T-cell (primary cell): Measurements from ENCODE around the gene CBX1. TPM values are rescaled to one million over a fixed set of nuclear protein-coding genes. Genes with fewer than 3 reads are reported as not detected.

Experiments
- ATAC-seq, 4 experiments: fragments of 200-7000 bp in 3 of 4; fragments of 150-1000 bp in 1 of 4; cut with Tn5 transposase; replicated peaks in 1 of 4; 1 replicate in 3 of 4; 2 replicates in 1 of 4; pipeline ENCODE4 v1.10.0; 2021; ENCODE audit warnings: moderate library complexity in 3 of 4, mild to moderate bottlenecking in 2 of 4, moderate number of reproducible peaks in 1 of 4
- CTCF ChIA-PET, 2 donors: fragments of 300-600 bp; sonication (Branson Sonifier 250); formaldehyde crosslinking; loops; one replicate each; lab custom pipeline; 2022; ENCODE audit warnings: antibody characterized with exemption in 2 of 2; lab: Charles Lee
- POLR2A ChIA-PET, 2 donors: fragments of 300-600 bp; sonication (Branson Sonifier 250); formaldehyde crosslinking; loops; one replicate each; lab custom pipeline; 2022; ENCODE audit warnings: antibody characterized with exemption in 2 of 2; lab: Charles Lee
- DNase-seq, 35 experiments: peaks; one replicate each; pipeline versions ENCODE4 v3.0.0 to v3.0.0-alpha.2; 2013 to 2023
- H3K27ac ChIP-seq: one replicate; pipeline ENCODE4 v1.5.1; 2013; ENCODE audit warnings: low read length
- H3K27me3 ChIP-seq, 2 experiments: replicated peaks in 1 of 2; 1 replicate in 1 of 2; 2 replicates in 1 of 2; pipeline versions ENCODE4 v1.6.1 to v1.7.0; 2013; ENCODE audit warnings: low read length in 1 of 2, mixed read lengths in 1 of 2; ENCODE audit not compliant: control insufficient read depth in 2 of 2, insufficient read depth in 2 of 2; ENCODE audit errors: extremely low read depth in 1 of 2
- H3K36me3 ChIP-seq, 2 donors: 1 replicate in 1 of 2; 2 replicates in 1 of 2; pipeline versions ENCODE4 v1.6.1 to v1.7.0; 2013; ENCODE audit warnings: low read length in 1 of 2; ENCODE audit not compliant: control insufficient read depth in 2 of 2, insufficient read depth in 1 of 2; ENCODE audit errors: extremely low read depth in 1 of 2
- H3K4me1 ChIP-seq, 2 experiments: 1 replicate in 1 of 2; 2 replicates in 1 of 2; pipeline versions ENCODE4 v1.6.1 to v1.7.0; 2013; ENCODE audit warnings: low read length in 2 of 2, mixed read lengths in 1 of 2; ENCODE audit not compliant: insufficient read depth in 2 of 2, control insufficient read depth in 1 of 2; ENCODE audit errors: extremely low read depth in 1 of 2
- H3K4me3 ChIP-seq, 2 donors: 1 replicate in 1 of 2; 2 replicates in 1 of 2; pipeline versions ENCODE4 v1.5.1 to v1.7.0; 2013; ENCODE audit warnings: mild to moderate bottlenecking in 2 of 2, low read length in 1 of 2, moderate library complexity in 1 of 2; ENCODE audit not compliant: control insufficient read depth in 1 of 2; ENCODE audit errors: extremely low read depth in 1 of 2
- H3K9me3 ChIP-seq: 2 replicates; pipeline ENCODE4 v1.7.0; 2013
- H3K27ac Mint-ChIP-seq, 2 donors: one replicate each; pipeline ENCODE4 v1.8.0; 2020 to 2021; ENCODE audit warnings: mild to moderate bottlenecking in 2 of 2, mixed read lengths in 2 of 2
- H3K27me3 Mint-ChIP-seq, 2 donors: one replicate each; pipeline ENCODE4 v1.8.0; 2021 to 2022; ENCODE audit warnings: mixed read lengths in 2 of 2
- H3K36me3 Mint-ChIP-seq: one replicate; pipeline ENCODE4 v1.8.0; 2021; ENCODE audit warnings: mixed read lengths
- H3K4me1 Mint-ChIP-seq, 3 donors: one replicate each; pipeline ENCODE4 v1.8.0; 2020 to 2022; ENCODE audit warnings: mixed read lengths in 3 of 3, mild to moderate bottlenecking in 1 of 3
- H3K4me3 Mint-ChIP-seq, 3 donors: one replicate each; pipeline ENCODE4 v1.8.0; 2020 to 2022; ENCODE audit warnings: mild to moderate bottlenecking in 3 of 3, mixed read lengths in 3 of 3, moderate library complexity in 3 of 3
- H3K9me3 Mint-ChIP-seq, 3 donors: one replicate each; pipeline ENCODE4 v1.8.0; 2020 to 2022; ENCODE audit warnings: mixed read lengths in 3 of 3
- WGBS: methylation state at CpG from one replicate; pipeline ENCODE4 v1.1.5; 2013; ENCODE audit warnings: missing lambda C conversion rate; ENCODE audit not compliant: insufficient coverage; 5-methylcytosine and 5-hydroxymethylcytosine counted together
- total RNA-seq, 35 experiments: library from RNA in 6 of 35; stranded (reverse) in 6 of 35; fragments of 120-200 nt in 1 of 35; gene quantifications; one replicate each; pipeline versions ENCODE4 v1.2.1 to v1.2.4 and lab custom pipeline; 2013 to 2026

Gene CBX1
- total RNA-seq, 5 donors from 2014 or later (not counting 1 experiment from before 2014, with no cell fraction given) = 19.6 to 32.4 (median 30.7) TPM

- H3K27ac Mint-ChIP-seq = peak overlapping the region; percentile 19 to 63
- POLR2A ChIA-PET = interaction anchor here in 1 of 2 donors (0.6 kb wide), 1 partner anchor 80 kb away, joined by 7 read pairs; no protein-coding TSS in a partner anchor
Observed at GRCh38 chr17:48144976-48145798, 43.9 kb upstream of the CBX1 start.

GRCh38 chr17:48144231-48144630 is 43.0 kb upstream of the CBX1 start:
- H3K9me3 ChIP-seq = no peaks in the 10 kb centered on the region
- Mint-ChIP-seq H3K36me3 (peaks cover 34% of the 10 kb centered on the region), H3K9me3 (no peaks in the 10 kb centered on the region), H3K27ac (peak overlapping the region in 1 of 2 donors; percentile 51), H3K4me3 (no peak overlapping the region), H3K27me3 (no peaks in the 10 kb centered on the region), H3K4me1 (peaks cover 0 to 11% (median 4%) of the 10 kb centered on the region in 3 donors)
- ATAC-seq (no peak), DNase-seq (no peak)
- peaks cover 18 to 76% of the 10 kb centered on the region in 2 donors for H3K36me3 ChIP-seq
- CTCF ChIA-PET = no interaction called here
- no peak overlapping the region for H3K27ac ChIP-seq
- WGBS = 70% methylated on average over 2 of the region's 8 CpGs
- no peaks in the 10 kb centered on the region for H3K4me1 ChIP-seq
- POLR2A ChIA-PET = no interaction called here
- no peak overlapping the region for H3K4me3 ChIP-seq
- H3K27me3 ChIP-seq = no peaks in the 10 kb centered on the region

More at GRCh38 chr17:48144976-48145798, 43.9 kb upstream of the CBX1 start:
- peaks cover 0 to 6% (median 4%) of the 10 kb centered on the region in 3 donors for H3K4me1 Mint-ChIP-seq
- Histone ChIP-seq H3K4me3 (no peak overlapping the region), H3K9me3 (no peaks in the 10 kb centered on the region), H3K4me1 (no peaks in the 10 kb centered on the region), H3K36me3 (peaks cover 18 to 76% of the 10 kb centered on the region in 2 donors), H3K27me3 (no peaks in the 10 kb centered on the region), H3K27ac (no peak overlapping the region)
- DNase-seq (no peak), ATAC-seq (no peak)
- CTCF ChIA-PET = no interaction called here
- no CpG with 5 or more reads among the region's 3 CpGs for WGBS
- H3K4me3 Mint-ChIP-seq = no peak overlapping the region
- H3K9me3 Mint-ChIP-seq = no peaks in the 10 kb centered on the region
- H3K36me3 Mint-ChIP-seq = peaks cover 29% of the 10 kb centered on the region
- no peaks in the 10 kb centered on the region for H3K27me3 Mint-ChIP-seq

- Mint-ChIP-seq H3K36me3 (peaks cover 30% of the 10 kb centered on the region), H3K27ac (peak overlapping the region; percentile 36 to 76), H3K27me3 (no peaks in the 10 kb centered on the region), H3K4me3 (no peak overlapping the region), H3K9me3 (no peaks in the 10 kb centered on the region), H3K4me1 (peaks cover 0 to 11% (median 4%) of the 10 kb centered on the region in 3 donors)
- WGBS = 67% methylated on average over 2 of the region's 6 CpGs
- no peak for ATAC-seq
- CTCF ChIA-PET = interaction anchor here (0.5 to 1.0 kb wide), 3 partner anchors 28 to 208 kb away, joined by 3 to 7 read pairs (median 3); no protein-coding TSS in a partner anchor
- Histone ChIP-seq H3K36me3 (peaks cover 15 to 71% of the 10 kb centered on the region in 2 donors), H3K4me1 (no peaks in the 10 kb centered on the region), H3K27ac (no peak overlapping the region), H3K9me3 (no peaks in the 10 kb centered on the region), H3K27me3 (no peaks in the 10 kb centered on the region), H3K4me3 (no peak overlapping the region)
- no peak for DNase-seq
- POLR2A ChIA-PET = no interaction called here
Observed at GRCh38 chr17:48143629-48144028, 42.4 kb upstream of the CBX1 start.

GRCh38 chr17:48139944-48140343 is 38.7 kb upstream of the CBX1 start:
- H3K27ac ChIP-seq = no peak overlapping the region
- Mint-ChIP-seq H3K4me3 (no peak overlapping the region), H3K4me1 (peaks cover 0 to 11% (median 0%) of the 10 kb centered on the region in 3 donors), H3K27ac (peak overlapping the region; percentile 55 to 56), H3K27me3 (no peaks in the 10 kb centered on the region), H3K9me3 (no peaks in the 10 kb centered on the region), H3K36me3 (peaks cover 30% of the 10 kb centered on the region)
- DNase-seq = no peak
- H3K4me3 ChIP-seq = no peak overlapping the region
- WGBS = 62% methylated on average over 2 of the region's 2 CpGs
- ChIA-PET CTCF (interaction anchor here in 1 of 2 donors (0.5 kb wide), 1 partner anchor 152 kb away, joined by 4 read pairs; no protein-coding TSS in a partner anchor), POLR2A (no interaction called here)
- H3K36me3 ChIP-seq = peaks cover 6 to 60% of the 10 kb centered on the region in 2 donors
- no peaks in the 10 kb centered on the region for H3K4me1 ChIP-seq
- H3K27me3 ChIP-seq = no peaks in the 10 kb centered on the region
- no peaks in the 10 kb centered on the region for H3K9me3 ChIP-seq
- no peak for ATAC-seq

GRCh38 chr17:48137656-48138055 is 36.4 kb upstream of the CBX1 start:
- DNase-seq (no peak), ATAC-seq (no peak)
- Histone ChIP-seq H3K9me3 (no peaks in the 10 kb centered on the region), H3K27ac (no peak overlapping the region), H3K36me3 (peaks cover 0 to 47% of the 10 kb centered on the region in 2 donors), H3K4me1 (no peaks in the 10 kb centered on the region), H3K27me3 (no peaks in the 10 kb centered on the region), H3K4me3 (no peak overlapping the region)
- WGBS = no CpG with 5 or more reads among the region's 1 CpG
- Mint-ChIP-seq H3K36me3 (peaks cover 30% of the 10 kb centered on the region), H3K4me1 (peaks cover 0 to 11% (median 0%) of the 10 kb centered on the region in 3 donors), H3K4me3 (no peak overlapping the region), H3K27me3 (no peaks in the 10 kb centered on the region), H3K9me3 (no peaks in the 10 kb centered on the region), H3K27ac (peak overlapping the region; percentile 4 to 16)
- ChIA-PET POLR2A (interaction anchor here in 1 of 2 donors (0.6 kb wide), 1 partner anchor 558 kb away, joined by 8 read pairs; no protein-coding TSS in a partner anchor), CTCF (interaction anchor here in 1 of 2 donors (0.7 kb wide), 1 partner anchor 8 kb away, joined by 4 read pairs; no protein-coding TSS in a partner anchor)

GRCh38 chr17:48134912-48135480 is 33.7 kb upstream of the CBX1 start:
- no peak overlapping the region for H3K4me3 ChIP-seq
- Mint-ChIP-seq H3K27ac (peak overlapping the region; percentile 27 to 62), H3K27me3 (no peaks in the 10 kb centered on the region), H3K4me1 (peaks cover 0 to 6% (median 0%) of the 10 kb centered on the region in 3 donors), H3K36me3 (peaks cover 22% of the 10 kb centered on the region), H3K9me3 (no peaks in the 10 kb centered on the region), H3K4me3 (no peak overlapping the region)
- no peak for ATAC-seq
- no peaks in the 10 kb centered on the region for H3K9me3 ChIP-seq
- no peak overlapping the region for H3K27ac ChIP-seq
- POLR2A ChIA-PET = no interaction called here
- no peaks in the 10 kb centered on the region for H3K27me3 ChIP-seq
- WGBS = no CpG with 5 or more reads among the region's 3 CpGs
- CTCF ChIA-PET = interaction anchor here in 1 of 2 donors (0.5 kb wide), 1 partner anchor 110 kb away, joined by 3 read pairs; no protein-coding TSS in a partner anchor
- no peak for DNase-seq
- no peaks in the 10 kb centered on the region for H3K4me1 ChIP-seq
- peaks cover 0 to 39% of the 10 kb centered on the region in 2 donors for H3K36me3 ChIP-seq
